Fibroblast of skin of scalp (primary cell): Measurements from ENCODE around the gene PAIP2.
"Not testable (repeated sequence)": the region's sequence is repeated elsewhere in the genome, so short reads cannot be mapped to it uniquely, and the experiment has no call there.

Source experiments
- DNase-seq: peaks from one replicate; pipeline ENCODE4 v3.0.0-alpha.2; 2013

PAIP2 gene

DNA sequence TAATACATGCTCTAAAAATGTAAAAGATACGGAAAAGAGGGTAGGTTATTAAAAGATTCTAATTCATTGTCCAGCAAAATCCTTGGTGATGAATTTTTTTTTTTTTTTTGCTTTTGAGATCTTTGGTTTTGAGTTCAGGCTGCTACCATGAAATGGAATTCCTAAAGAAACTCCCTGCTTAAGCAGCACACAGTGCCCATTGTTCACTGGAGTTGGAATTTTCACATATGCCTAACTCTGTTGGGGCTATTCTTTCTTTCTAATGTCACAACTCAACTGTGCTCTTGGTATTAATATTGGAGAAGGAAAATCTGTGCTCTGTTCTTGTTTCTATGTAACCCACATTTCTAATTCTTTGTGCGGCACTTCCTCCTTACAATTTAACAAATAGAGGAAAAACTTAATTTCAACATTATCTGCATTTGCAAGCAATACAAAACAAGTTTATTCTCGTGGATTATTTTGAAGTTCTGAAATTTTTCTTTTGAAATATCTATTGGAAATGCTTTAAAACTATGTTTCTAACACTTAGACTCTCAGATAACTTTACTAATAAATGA is 26.5 kb upstream of the PAIP2 start:
- no peak for DNase-seq

DNA sequence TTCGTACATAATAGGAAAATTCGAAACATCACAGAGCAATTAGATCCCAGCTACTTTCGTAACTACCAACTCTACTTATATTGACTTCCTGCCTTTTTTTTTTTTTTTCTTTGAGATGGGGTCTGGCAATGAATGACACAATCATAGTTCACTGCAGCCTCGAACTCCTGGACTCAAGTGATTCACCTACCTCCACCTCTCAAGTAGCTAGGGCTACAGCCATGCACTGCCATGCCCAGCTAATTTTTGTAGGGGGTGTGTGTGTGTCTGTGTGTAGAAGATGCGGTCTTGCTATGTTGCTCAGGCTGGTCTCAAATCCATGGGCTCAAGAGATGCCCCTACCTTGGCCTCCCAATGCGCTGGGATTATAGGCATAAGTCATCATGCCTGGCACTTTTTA is 5.8 kb upstream of the PAIP2 start:
- no peak for DNase-seq

DNA sequence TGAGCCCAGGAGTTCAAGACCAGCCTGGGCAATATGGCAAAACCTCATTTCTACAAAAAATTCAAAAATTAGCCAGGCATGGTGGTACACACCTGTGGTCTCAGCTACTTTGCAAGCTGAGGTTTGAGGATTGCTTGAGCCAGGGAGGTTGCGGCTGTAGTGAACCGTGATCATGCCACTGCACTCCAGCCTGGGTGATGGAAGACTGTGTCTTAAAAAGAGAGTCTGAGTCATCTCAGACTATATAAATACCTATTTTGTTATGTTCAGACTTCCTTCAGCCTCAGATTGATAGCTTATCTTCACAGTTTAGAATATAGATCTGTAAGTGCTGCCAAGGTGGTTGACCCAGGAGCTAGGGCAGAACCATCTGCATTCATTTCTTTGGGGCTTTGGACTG is 1.6 kb upstream of the PAIP2 start:
- no peak for DNase-seq

DNA sequence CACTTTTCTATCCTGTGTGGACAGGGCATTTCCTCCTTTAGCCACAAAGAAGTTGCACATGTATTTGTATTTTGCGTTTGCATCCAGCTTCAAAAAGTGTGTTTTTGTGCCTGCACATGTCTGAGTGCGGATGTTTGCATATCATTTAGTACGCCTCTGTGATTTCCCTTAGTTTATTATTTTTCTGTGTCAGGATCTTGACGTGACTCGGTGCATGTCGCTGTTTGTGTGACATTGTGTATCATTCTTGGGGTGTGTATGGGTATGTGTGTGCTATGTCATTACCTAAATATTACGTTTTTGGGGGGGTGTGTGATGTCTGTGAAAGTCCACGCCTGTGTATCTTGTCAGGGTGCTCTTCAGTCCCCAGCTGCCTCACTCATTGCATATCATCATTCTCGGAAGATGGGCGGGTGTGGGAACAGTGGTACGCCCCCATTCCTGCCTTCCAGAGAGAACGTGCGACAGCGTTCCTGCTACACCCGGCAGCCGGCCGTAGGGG is 416 bp upstream of the PAIP2 start:
- no peak for DNase-seq

DNA sequence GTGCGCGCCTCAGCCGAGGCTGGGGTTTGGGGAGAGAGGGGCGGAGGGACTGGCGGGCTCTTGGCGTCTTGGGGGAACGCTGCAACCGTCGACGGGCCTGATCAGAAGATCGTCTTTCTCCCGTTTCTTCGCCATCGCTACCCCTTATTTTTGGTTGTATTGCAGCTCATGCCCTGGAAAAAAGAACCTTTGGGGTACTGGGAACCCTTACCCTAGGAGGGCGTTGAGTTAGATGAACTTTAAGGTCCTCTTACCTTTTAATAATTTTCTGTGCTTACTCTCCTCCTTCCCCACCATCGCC is 719 bp downstream of the PAIP2 start:
- DNase-seq = no peak

DNA sequence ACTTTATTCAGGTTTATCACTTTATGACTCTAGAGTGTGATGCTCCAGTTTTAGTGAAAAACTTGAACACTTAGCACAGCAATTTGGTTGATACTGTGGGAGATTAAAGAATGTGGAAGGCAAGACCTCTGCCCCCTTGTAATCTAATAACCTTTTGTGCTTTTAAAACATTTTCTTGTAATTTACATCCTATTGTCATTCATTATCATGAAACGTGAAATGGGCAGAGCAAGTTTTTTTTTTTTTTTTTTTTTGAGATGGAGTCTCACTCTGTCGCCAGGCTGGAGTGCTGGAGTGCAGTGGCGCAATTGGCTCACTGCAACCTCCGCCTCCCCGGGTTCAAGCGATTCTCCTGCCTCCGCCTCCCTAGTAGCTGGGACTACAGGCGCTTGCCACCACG is 1.8 kb downstream of the PAIP2 start:
- no peak for DNase-seq

DNA sequence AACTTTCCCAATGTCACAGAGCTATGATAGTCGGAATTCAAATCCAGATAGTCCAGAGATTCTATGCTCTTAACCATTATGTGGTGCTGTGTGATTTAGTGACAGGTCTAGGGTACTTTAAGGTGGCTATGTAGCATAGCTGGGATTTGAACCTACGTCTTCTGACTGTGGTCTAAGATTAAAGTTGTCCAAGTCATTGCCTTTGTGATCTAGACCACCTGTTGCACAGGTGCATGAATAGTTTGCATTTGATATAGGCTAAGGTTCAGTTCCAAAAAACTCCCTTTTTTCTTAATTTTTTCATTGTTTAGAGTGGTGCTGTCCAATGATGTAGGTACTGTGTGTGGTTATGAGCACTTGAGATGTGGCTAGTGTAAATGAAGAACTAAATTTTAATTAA is 2.5 kb downstream of the PAIP2 start:
- DNase-seq = no peak

DNA sequence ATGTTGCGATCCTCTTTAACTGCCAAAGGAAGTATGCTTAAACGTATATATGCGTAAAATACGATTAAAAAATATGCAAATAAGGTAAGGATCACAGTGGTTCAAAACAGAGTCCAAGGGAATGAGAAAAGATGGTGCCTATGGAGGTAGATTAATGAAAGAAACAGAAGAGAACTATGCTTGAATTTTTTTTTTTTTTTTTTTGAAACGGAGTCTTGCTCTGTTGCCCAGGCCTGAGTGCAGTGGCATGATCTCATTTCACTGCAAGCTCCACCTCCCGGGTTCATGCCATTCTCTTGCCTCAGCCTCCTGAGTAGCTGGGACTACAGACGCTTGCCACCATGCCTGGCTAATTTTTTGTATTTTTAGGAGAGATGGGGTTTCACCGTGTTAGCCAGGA is 3.8 kb downstream of the PAIP2 start:
- DNase-seq = not testable (repeated sequence)

DNA sequence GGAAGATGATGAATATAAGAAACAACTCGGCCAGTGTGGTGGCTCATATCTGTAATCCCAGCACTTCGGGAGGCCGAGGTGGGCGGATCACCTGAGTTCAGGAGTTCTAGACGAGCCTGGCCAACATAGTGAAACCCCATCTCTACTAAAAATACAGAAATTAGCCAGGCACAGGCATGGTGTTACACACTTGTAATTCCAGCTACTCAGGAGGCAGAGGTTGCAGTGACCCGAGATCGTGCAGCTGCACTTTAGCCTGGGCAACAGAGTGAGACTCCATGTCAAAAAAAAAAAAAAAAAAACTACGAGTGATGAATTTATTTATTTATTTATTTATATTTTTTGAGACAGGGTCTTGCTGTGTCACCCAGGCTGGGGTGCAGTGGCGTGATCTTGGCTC is 6.2 kb downstream of the PAIP2 start:
- DNase-seq = not testable (repeated sequence)

DNA sequence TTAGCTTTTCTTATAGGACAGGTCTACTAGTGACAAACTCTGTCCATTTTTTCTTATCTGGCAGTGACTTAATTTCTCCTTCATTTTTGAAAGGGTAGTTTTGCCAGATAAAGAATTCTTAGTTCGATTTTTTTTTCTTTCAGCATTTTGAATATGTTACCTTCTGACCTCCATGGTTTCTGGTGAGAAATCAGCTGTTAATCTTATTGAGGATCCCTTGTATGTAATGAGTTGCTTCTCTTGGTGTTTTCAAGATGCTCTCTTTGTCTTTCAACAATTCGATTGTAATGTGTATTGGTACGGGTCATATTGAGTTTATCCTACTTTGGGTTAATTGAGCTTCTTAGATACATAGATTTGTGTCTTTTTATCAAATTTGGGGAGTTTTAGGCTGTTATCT is 12.5 kb downstream of the PAIP2 start:
- no peak for DNase-seq

DNA sequence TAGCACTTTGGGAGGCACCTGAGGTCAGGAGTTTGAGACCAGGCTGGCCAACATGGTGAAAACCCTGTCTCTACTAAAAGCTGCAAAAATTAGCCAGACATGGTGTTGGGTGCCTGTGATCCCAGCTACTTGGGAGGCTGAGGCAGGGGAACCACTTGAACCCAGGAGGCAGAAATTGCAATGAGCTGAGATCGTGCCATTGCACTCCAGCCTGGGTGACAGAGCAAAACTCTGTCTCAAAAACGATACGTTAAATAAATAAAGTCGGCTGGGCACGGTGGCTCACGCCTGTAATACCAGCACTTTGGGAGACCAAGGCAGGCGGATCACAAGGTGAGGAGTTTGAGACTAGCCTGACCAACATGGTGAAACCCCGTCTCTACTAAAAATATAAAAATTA is 14.2 kb downstream of the PAIP2 start:
- not testable (repeated sequence) for DNase-seq

DNA sequence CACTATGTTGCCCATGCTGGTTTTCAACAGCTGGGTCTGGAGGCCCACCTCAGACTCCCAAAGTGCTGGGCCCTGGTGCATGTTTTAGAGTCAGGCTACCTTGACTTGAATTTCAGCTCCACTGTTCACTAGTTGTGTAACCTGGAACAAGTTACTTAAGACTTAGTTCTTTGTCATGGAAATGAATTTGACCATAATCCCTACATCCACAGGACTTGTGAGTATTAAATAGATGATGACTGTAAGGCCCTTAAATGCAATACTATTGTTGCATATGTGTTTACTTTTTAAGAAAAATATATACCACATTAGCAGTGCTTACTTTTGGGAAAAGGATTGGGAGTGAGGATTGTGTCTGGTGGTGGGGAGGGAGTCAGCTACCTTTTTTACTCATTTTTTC is 16.4 kb downstream of the PAIP2 start:
- DNase-seq = no peak

DNA sequence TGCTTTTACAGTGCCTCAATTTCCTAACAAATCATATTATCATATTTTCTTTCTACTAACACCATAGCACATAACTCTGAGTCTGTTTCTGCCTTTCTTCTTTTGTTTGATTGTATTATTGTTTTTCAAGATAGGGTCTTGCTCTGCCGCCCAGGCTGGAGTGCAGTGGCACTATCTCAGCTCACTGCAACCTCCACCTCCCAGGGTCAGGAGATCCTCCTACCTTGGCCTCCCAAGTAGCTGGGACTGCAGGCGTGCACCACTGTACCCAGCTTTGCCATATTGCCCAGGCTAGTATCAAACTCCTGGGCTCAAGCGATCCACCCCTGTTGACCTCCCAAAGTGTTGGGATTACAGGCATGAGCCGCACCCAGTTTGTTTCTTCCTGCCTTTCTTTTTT is 18.7 kb downstream of the PAIP2 start:
- no peak for DNase-seq

DNA sequence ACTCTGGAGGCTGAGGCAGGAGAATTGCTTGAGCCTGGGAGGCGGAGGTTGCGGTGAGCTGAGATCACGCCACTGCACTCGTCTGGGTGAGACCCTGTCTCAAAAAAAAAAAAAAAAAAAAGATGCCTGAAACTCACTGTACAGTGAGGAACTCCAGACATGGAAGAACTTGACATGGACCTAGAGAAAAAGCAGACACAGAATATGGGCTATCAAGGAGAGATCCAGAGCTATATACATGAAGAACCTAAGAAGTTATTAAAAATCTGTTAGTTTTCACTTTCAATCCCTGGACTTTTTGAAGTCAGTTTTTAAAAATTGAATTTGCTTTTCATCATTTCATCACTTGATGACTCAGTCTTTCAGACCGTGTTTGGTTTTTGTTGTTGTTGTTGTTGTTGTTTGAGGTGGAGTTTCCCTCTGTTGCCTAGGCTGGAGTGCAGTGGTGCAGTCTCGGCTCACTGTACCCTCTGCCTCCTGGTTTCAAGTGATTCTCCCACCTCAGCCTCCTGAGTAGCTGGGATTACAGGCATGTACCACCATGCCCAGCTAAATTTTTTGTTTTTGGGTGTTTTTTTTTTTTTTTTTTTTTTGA is 20.3 kb downstream of the PAIP2 start:
- no peak for DNase-seq

DNA sequence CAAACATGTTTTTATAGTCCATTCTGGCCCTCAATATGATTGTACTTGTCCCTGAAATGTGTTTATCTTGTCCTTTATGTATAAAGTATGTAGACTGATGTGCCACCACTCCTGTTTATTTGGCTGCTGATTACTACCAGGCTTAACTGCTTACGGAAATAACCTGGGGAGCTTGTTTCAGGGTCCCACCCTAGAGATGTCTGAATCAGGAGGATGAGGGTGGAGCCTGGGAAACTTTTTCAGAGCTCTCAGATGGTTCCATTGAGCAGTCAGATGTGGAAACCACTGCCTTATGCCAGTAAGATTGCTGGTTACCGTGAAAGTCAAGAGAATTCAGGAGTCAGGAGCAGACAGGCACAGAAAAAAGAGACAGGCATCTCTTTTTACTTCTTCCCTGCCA is 22.3 kb downstream of the PAIP2 start:
- no peak for DNase-seq

DNA sequence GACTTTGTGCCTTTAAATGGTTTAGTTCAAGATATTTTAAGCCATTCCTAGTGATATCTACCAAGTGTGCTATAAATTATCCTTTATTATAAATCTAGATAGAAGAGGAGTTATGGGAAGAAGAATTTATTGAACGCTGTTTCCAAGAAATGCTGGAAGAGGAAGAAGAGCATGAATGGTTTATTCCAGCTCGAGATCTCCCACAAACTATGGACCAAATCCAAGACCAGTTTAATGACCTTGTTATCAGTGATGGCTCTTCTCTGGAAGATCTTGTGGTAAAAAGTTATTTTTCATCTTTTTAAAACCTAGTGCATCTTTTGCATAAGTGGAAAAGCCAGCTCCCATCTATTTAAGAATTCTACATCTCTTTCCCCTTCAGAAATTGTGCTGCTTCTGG is 22.8 kb downstream of the PAIP2 start:
- DNase-seq = no peak

DNA sequence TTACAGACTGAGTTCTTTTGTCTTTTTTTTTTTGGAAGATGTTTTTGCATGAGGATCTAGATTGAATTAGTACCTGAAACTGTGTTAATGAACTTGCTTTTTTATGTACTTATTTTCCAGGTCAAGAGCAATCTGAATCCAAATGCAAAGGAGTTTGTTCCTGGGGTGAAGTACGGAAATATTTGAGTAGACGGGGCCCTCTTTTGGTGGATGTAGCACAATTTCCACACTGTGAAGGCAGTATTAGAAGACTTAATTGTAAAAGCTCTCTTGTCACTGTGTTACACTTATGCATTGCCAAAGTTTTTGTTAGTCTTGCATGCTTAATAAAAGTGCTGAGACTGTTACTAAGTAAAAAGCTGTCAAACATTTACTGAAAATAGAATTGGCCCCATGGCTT is 27.0 kb downstream of the PAIP2 start:
- no peak for DNase-seq

DNA sequence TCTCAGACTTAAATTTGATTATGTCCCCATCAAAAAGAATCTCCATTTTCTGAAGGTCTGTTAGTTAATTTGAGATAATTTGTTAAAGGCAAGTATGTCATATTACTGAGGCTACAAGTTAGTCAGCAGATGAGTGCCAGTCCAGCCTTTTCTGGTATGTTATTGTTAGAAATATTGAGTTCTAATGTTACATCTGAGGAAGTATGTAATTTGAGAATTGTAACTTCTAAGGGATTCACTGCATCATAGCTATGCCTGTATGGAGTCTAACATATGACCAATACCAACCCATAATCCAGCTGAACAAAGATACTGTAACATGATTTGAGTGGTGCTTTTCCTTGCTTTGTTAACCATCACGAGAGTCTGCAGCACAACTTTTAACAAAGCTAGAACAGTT is 27.5 kb downstream of the PAIP2 start:
- peak; percentile 72 for DNase-seq

DNA sequence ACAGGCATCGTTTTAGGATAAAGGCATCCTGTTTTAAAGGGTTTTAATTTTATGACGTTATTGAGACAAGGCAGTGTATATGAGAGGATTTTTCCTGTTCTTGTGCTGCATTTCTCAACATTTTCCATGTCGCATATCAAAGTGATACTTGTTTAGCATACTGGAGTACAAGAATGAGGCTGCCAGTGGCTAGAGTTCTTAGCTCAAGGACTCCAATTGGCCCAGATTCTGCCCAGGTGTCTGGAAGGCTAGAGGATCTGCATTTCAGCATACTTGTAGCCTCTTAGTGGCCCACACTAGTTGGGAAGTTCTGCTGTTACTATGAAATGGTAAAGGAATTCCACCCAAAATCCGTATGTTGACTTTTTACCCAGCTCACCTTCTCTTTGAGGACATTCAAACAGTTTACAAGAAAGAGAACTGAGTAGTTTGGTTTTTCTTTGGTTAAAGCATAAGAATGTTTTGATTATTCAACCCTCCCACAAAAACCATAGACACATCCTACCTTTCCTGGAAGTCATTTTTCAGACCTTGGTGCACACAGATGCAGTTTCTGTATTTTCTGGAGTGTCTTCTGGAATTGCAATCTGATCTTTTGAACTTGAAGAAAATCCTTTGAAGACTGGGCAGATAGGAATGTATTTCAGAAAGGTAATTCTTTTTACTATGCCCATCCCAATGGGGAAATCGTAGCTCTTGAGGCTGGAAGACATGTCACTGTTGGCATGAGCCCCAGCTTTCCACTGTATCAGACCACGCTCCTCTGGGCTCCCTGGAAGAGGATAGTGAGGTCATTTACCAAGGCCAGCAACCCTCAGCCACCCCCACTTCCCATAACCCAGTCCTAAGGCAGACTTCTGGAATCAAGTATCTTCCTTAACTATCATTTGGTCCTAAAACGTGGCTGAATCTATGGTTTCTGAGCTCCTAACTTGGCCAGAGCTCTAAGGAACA is 30.1 kb downstream of the PAIP2 start:
- no peak for DNase-seq

DNA sequence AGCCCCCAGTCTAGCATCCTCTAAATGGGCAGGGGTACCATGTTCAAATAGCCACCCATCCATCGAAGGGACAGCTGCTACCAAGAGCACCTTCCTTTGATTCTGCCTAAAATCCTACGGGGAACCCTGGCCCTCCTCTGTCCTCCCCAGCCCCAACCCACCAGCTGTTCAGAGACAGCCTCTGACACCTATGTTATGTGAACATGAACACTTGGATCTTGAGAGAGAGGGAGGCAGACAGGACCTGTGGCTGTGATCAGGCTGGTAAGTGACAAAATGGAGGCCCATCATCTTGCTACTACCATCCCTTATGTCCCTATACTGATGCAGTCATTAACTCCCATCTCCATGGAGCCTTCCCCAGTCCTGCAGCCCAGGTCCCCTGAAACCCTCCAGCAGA is 33.3 kb downstream of the PAIP2 start:
- DNase-seq = no peak

DNA sequence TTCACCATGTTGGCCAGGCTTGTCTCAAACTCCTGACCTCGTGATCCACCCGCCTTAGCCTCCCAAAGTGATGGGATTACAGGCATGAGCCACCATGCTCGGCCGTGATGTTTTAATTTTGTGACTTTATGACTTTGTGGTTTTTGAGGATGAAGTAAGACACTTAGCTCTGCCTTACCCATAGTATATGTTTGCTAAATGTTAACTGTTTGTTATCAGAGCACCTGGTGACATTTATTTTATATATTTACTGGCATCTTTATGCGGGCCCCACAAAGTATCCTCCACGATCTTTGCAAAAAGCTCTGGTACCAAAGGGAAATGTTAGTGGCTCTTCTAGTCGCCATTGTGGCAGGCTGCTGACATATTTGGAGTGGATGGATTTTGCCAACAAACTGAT is 34.7 kb downstream of the PAIP2 start:
- DNase-seq = no peak

DNA sequence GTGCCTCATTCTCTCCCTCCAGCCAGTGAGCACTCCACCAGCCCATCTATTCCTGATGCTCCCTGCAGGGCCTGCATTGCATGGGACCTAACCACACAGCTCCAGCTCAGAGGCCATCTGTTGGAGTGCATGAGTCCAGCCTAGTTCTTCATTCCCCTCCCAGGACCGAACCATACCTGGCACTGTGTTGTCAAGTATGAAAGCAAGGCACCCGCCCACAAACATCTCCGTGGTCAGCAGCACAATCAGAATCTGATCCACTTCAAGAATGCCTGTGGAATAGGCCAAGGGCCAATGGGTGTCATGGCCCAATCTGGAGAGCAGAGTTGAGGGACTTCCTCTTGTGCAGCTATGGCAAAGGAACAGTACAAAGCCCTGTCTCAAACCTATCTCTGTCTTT is 35.6 kb downstream of the PAIP2 start:
- no peak for DNase-seq

DNA sequence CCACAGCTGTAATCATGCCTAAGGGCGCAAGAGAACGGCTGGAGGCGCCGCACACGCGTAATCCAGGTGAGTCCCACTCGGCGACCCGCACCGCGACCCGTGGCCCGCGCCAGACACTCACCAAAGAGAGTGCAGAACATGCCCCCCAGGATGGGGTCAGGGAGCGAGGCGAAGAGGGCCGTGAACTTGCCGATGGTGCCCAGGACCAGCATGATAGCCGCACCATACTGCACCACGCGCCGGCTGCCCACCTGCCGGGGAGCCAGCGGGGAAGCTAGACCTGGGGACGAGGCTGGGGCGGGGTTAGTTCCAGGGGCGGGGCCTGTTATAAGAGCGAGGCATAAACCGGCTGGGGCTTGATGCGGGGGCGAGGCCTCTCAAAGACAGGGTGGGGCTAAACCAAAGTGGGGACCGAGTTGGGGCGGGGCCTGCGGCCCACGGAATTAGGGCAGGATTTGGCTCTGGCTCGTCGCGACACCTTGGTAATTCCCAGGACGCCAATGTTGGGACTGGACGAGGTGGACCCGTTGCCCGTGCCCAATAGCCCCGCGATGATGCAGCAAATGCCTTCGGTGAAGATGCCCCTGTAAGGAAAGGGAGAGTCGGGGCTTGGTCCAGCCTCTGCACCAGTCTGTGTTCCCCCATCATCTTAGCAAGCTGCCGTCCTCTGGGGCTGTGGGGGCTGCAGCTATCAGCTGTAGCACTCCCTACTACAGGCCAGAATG is 36.6 kb downstream of the PAIP2 start:
- DNase-seq = no peak
